ENCODE measurements around the gene PRR3.

The PRR3 gene

GRCh38 chr6:30541515-30542403 is 15.3 kb upstream of the PRR3 start:
- H3K4me1 ChIP-seq (ENCODE audit: low read length) = peaks cover 17% of the 10 kb centered on the region; the same call in 1 of the 2 replicates
- no peak overlapping the region for H3K9ac ChIP-seq (ENCODE audit: low read length)
- no peaks in the 10 kb centered on the region for H4K20me1 ChIP-seq (ENCODE audit: insufficient read depth, low read length)
- H2AFZ ChIP-seq (ENCODE audit: low read depth, low read length) = no peak overlapping the region
- H3K4me3 ChIP-seq (ENCODE audit: low read length) = peak overlapping the region; percentile 74
- no peaks in the 10 kb centered on the region for H3K27me3 ChIP-seq (ENCODE audit: low read depth, low read length)
- peak overlapping the region; percentile 76 for H3K4me2 ChIP-seq (ENCODE audit: low read length)
- H3K27ac ChIP-seq (ENCODE audit: low read length) = no peak overlapping the region
- H3K79me2 ChIP-seq (ENCODE audit: low read length) = no peaks in the 10 kb centered on the region
- H3K9me3 ChIP-seq (ENCODE audit: insufficient read depth, low read length) = no peaks in the 10 kb centered on the region
- no peaks in the 10 kb centered on the region for H3K36me3 ChIP-seq (replicated peaks; ENCODE audit: low read depth, low read length)
- TF ChIP-seq CTCF (IDR thresholded peaks at IDR 0.05; ENCODE audit: low read depth, low read length) (peak; percentile 84), EZH2phosphoT487 (IDR thresholded peaks at IDR 0.05; ENCODE audit: low read depth) (no peak)

- Histone ChIP-seq H3K4me1 (ENCODE audit: low read length) (peaks cover 17% of the 10 kb centered on the region; the same call in 1 of the 2 replicates), H3K4me3 (ENCODE audit: low read length) (no peak overlapping the region), H3K9ac (ENCODE audit: low read length) (no peak overlapping the region), H3K36me3 (replicated peaks; ENCODE audit: low read depth, low read length) (no peaks in the 10 kb centered on the region), H4K20me1 (ENCODE audit: insufficient read depth, low read length) (no peaks in the 10 kb centered on the region), H2AFZ (ENCODE audit: low read depth, low read length) (no peak overlapping the region), H3K9me3 (ENCODE audit: insufficient read depth, low read length) (no peaks in the 10 kb centered on the region), H3K79me2 (ENCODE audit: low read length) (no peaks in the 10 kb centered on the region), H3K27ac (ENCODE audit: low read length) (no peak overlapping the region), H3K27me3 (ENCODE audit: low read depth, low read length) (no peaks in the 10 kb centered on the region), H3K4me2 (ENCODE audit: low read length) (0 out of 2 replicates have a peak overlapping the region, but pooled peaks have one; percentile 76)
- TF ChIP-seq CTCF (IDR thresholded peaks at IDR 0.05; ENCODE audit: low read depth, low read length) (no peak), EZH2phosphoT487 (IDR thresholded peaks at IDR 0.05; ENCODE audit: low read depth) (no peak)
These were observed 14.7 kb upstream of the PRR3 start for GRCh38 chr6:30542404-30542725.

GRCh38 chr6:30542915-30543314 is 14.2 kb upstream of the PRR3 start:
- Histone ChIP-seq H3K9ac (ENCODE audit: low read length) (no peak overlapping the region), H3K4me2 (ENCODE audit: low read length) (no peak overlapping the region), H3K4me3 (ENCODE audit: low read length) (no peak overlapping the region), H3K27me3 (ENCODE audit: low read depth, low read length) (no peaks in the 10 kb centered on the region), H3K36me3 (replicated peaks; ENCODE audit: low read depth, low read length) (no peaks in the 10 kb centered on the region), H3K4me1 (ENCODE audit: low read length) (peaks cover 14% of the 10 kb centered on the region; the same call in 1 of the 2 replicates), H3K79me2 (ENCODE audit: low read length) (no peaks in the 10 kb centered on the region), H3K27ac (ENCODE audit: low read length) (no peak overlapping the region), H3K9me3 (ENCODE audit: insufficient read depth, low read length) (no peaks in the 10 kb centered on the region), H2AFZ (ENCODE audit: low read depth, low read length) (no peak overlapping the region), H4K20me1 (ENCODE audit: insufficient read depth, low read length) (no peaks in the 10 kb centered on the region)
- TF ChIP-seq CTCF (IDR thresholded peaks at IDR 0.05; ENCODE audit: low read depth, low read length) (no peak), EZH2phosphoT487 (IDR thresholded peaks at IDR 0.05; ENCODE audit: low read depth) (no peak)

- Histone ChIP-seq H3K4me2 (ENCODE audit: low read length) (no peak overlapping the region), H3K9me3 (ENCODE audit: insufficient read depth, low read length) (no peaks in the 10 kb centered on the region), H3K79me2 (ENCODE audit: low read length) (no peaks in the 10 kb centered on the region), H3K27me3 (ENCODE audit: low read depth, low read length) (no peaks in the 10 kb centered on the region), H3K36me3 (replicated peaks; ENCODE audit: low read depth, low read length) (no peaks in the 10 kb centered on the region), H3K4me3 (ENCODE audit: low read length) (no peak overlapping the region), H3K9ac (ENCODE audit: low read length) (no peak overlapping the region), H3K4me1 (ENCODE audit: low read length) (peaks cover 11% of the 10 kb centered on the region; the same call in 1 of the 2 replicates), H2AFZ (ENCODE audit: low read depth, low read length) (no peak overlapping the region), H3K27ac (ENCODE audit: low read length) (no peak overlapping the region), H4K20me1 (ENCODE audit: insufficient read depth, low read length) (no peaks in the 10 kb centered on the region)
- TF ChIP-seq EZH2phosphoT487 (IDR thresholded peaks at IDR 0.05; ENCODE audit: low read depth) (no peak), CTCF (IDR thresholded peaks at IDR 0.05; ENCODE audit: low read depth, low read length) (no peak)
These were observed 13.3 kb upstream of the PRR3 start for GRCh38 chr6:30543821-30544220.

Data from OCI-LY3 (cell line).